Keratinocyte (primary cell): ENCODE measurements around the gene PHF5A.

ENCODE experiments used
- EZH2 ChIP-seq: IDR thresholded peaks from one replicate; pipeline ENCODE4 v1.6.1; 2012; ENCODE audit warnings: inconsistent platforms, mild to moderate bottlenecking, low read length, moderate library complexity
- TF ChIP-seq, protein P1 (sequence below), 3 experiments: IDR thresholded peaks in 1 of 3; conservative IDR thresholded peaks in 1 of 3; optimal IDR thresholded peaks in 1 of 3; 2 replicates in 2 of 3; 3 replicates in 1 of 3; pipeline versions ENCODE3 to v1.5.1; 2011; ENCODE audit warnings: low read length in 3 of 3, mild to moderate bottlenecking in 3 of 3, moderate library complexity in 2 of 3, control low read depth in 1 of 3, inconsistent platforms in 1 of 3; ENCODE audit not compliant: insufficient read depth in 2 of 3; ENCODE audit errors: extremely low read depth in 1 of 3

DNA sequence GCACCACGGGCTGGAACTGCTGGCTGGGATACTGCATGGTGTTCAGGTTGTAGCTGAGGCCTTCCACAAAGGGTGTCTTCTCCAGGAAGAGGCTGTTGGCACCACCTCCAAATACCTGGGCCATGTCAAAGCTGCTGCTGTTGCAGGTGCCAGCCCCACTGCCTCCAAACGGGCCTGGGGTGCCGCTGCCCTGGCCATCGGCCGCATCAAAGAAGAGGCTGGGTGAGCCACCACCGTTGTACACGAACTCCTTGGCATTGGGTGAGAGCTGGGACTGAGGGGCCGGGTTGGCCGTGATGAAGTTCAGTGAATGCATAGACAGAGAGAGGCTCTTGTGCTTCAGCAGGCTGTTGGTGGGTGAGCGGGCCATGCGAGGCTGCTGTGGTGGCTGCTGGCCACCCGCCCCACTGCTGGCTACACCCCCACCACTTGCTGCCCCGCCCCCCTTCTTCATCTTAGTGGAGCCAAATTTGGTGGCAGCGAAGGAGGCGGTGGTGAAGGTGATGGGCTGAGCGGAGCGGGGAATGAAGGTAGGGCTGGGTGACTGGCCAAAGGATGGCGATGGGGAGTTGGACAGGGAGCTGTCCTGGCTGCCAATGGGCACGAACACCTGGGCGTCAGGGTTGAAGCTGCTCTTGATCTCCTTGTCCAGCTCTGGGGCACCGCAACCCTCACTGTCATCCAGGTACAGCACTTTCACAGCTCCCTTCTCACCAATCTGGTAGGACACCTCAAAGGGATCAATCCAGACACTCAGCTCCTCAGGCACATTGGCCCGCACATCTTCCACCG, 32.0 kb downstream of the PHF5A start:
- TF ChIP-seq, protein P1, sequence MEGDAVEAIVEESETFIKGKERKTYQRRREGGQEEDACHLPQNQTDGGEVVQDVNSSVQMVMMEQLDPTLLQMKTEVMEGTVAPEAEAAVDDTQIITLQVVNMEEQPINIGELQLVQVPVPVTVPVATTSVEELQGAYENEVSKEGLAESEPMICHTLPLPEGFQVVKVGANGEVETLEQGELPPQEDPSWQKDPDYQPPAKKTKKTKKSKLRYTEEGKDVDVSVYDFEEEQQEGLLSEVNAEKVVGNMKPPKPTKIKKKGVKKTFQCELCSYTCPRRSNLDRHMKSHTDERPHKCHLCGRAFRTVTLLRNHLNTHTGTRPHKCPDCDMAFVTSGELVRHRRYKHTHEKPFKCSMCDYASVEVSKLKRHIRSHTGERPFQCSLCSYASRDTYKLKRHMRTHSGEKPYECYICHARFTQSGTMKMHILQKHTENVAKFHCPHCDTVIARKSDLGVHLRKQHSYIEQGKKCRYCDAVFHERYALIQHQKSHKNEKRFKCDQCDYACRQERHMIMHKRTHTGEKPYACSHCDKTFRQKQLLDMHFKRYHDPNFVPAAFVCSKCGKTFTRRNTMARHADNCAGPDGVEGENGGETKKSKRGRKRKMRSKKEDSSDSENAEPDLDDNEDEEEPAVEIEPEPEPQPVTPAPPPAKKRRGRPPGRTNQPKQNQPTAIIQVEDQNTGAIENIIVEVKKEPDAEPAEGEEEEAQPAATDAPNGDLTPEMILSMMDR (optimal IDR thresholded peaks at IDR 0.05 in 1 of 3, IDR thresholded peaks at IDR 0.05 in 1 of 3, conservative IDR thresholded peaks at IDR 0.05 in 1 of 3; ENCODE audit: extremely low read depth in 1 of 3, insufficient read depth in 2 of 3, low read length in 3 of 3), result no peak
- TF ChIP-seq EZH2, result no peak
